Measurements from ENCODE around the gene PDSS2. TPM values are rescaled to one million over a fixed set of nuclear protein-coding genes. Genes with fewer than 3 reads are reported as not detected.

PDSS2 gene
- polyA plus RNA-seq, 1 of the 3 experiments (the other 2 are of a cell fraction) = 5.6 TPM

DNA sequence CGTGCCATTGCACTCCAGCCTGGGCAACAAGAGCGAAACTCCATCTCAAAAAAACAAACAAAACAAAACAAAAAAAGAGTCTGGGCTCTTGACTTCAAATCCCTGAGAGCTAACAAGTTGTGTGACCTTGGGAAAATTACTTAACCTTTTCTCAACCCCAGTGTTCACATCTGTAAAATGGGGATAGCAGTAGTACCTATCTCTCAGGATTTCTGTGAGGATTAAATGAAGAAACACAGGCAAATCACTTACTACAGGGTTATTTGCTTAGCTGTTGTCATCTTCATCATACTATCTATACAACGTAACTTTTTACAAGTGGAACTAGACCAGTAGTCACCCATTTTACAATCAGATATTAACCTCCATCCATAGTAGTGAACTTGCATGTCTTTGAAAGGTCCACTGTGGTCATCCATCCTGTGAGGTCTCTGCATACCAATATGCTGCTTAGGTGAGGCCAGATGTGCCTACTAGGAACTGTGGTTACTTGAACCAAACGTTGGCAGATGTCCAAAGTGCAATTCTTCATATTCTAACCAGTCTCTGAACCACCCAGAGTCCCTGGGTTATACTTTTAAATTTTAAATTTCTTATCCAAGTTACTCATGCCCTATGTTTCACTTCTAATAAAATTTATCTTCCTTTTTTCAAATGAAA is 215.2 kb downstream of the PDSS2 start:
- TF ChIP-seq FOSL2 (IDR thresholded peaks at IDR 0.05; ENCODE audit: borderline replicate concordance, low read depth) (no peak), ZBTB33 (IDR thresholded peaks at IDR 0.05; ENCODE audit: borderline replicate concordance, low read depth) (no peak), TCF12 (IDR thresholded peaks at IDR 0.05) (no peak), SIN3A (IDR thresholded peaks at IDR 0.05; ENCODE audit: borderline replicate concordance, low read depth, low read length) (no peak), FOXJ3 (CRISPR knock-in tag; IDR thresholded peaks at IDR 0.05) (no peak), MXI1 (IDR thresholded peaks at IDR 0.05; ENCODE audit: low read depth, low read length) (no peak), FOXM1 (IDR thresholded peaks at IDR 0.05; ENCODE audit: low read depth) (no peak), TAF1 (IDR thresholded peaks at IDR 0.05; ENCODE audit: borderline replicate concordance, low read depth, low read length) (no peak), USF2 (IDR thresholded peaks at IDR 0.05; ENCODE audit: borderline replicate concordance, low read depth, low read length) (no peak), SMC3 (IDR thresholded peaks at IDR 0.05; ENCODE audit: low read depth, low read length) (no peak), USF1 (IDR thresholded peaks at IDR 0.05; ENCODE audit: borderline replicate concordance, low read depth) (no peak), REST (IDR thresholded peaks at IDR 0.05; ENCODE audit: low read depth, low read length) (no peak), RXRA (IDR thresholded peaks at IDR 0.05; ENCODE audit: borderline replicate concordance, low read depth) (no peak), POLR2AphosphoS5 (IDR thresholded peaks at IDR 0.05; ENCODE audit: low read depth, low read length) (no peak), CTCF (IDR thresholded peaks at IDR 0.05) (no peak), MEF2A (IDR thresholded peaks at IDR 0.05; ENCODE audit: borderline replicate concordance, low read depth) (no peak), NFIC (IDR thresholded peaks at IDR 0.05; ENCODE audit: borderline replicate concordance) (no peak), TEAD4 (IDR thresholded peaks at IDR 0.05; ENCODE audit: borderline replicate concordance, insufficient read depth) (no peak), JUND (IDR thresholded peaks at IDR 0.05) (no peak)
- TF ChIP-seq, protein P1, sequence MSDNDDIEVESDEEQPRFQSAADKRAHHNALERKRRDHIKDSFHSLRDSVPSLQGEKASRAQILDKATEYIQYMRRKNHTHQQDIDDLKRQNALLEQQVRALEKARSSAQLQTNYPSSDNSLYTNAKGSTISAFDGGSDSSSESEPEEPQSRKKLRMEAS (IDR thresholded peaks at IDR 0.05; ENCODE audit: low read depth) = no peak
- CTCF ChIA-PET = interaction anchor here (0.6 kb wide), 1 partner anchor 245 kb away, joined by 3 read pairs; no protein-coding TSS in a partner anchor

More for the DNA sequence above, 215.2 kb downstream of the PDSS2 start:
- Histone ChIP-seq H3F3A (replicated peaks; ENCODE audit: insufficient read depth) (no peaks in the 10 kb centered on the region), H3K4me1 (ENCODE audit: control insufficient read depth in 1 of 2, insufficient read depth in 2 of 2, low read depth in 1 of 2, low read length in 1 of 2) (peaks cover 0 to 7% of the 10 kb centered on the region in 2 experiments; a peak in 2 of 4 replicates), H2AFZ (ENCODE audit: low read depth) (no peak overlapping the region), H3K9me3 (no peaks in the 10 kb centered on the region), H4K20me1 (ENCODE audit: insufficient read depth) (no peaks in the 10 kb centered on the region), H3K27me3 (ENCODE audit: insufficient read depth) (no peaks in the 10 kb centered on the region), H3K79me2 (ENCODE audit: insufficient read depth) (no peaks in the 10 kb centered on the region), H3K9ac (no peak overlapping the region), H3K4me2 (no peak overlapping the region), H3K27ac (ENCODE audit: low read depth in 2 of 2, low read length in 1 of 2) (no peak overlapping the region), H3K4me3 (ENCODE audit: low read depth in 2 of 2, low read length in 1 of 2) (no peak overlapping the region), H3K36me3 (replicated peaks in 1 of 2; ENCODE audit: control insufficient read depth in 1 of 2, insufficient read depth in 2 of 2, low read length in 1 of 2) (peaks cover 0 to under 1% of the 10 kb centered on the region in 2 experiments), H3K9me2 (no peaks in the 10 kb centered on the region)
- POLR2A ChIA-PET = no interaction called here
- no peak for DNase-seq
- WGBS (ENCODE audit: low lambda C conversion rate) = 81% methylated on average over 4 of the region's 4 CpGs
